Spinal cord (tissue), 10 donors: ENCODE measurements around the gene HSH2D. TPM values are rescaled to one million over a fixed set of nuclear protein-coding genes. Genes with fewer than 3 reads are reported as not detected.

Experiments
- DNase-seq, 6 donors: peaks; one replicate each; pipeline versions ENCODE4 v3.0.0 to v3.0.0-alpha.2; 2013 to 2015; ENCODE audit warnings: low spot score in 6 of 6, low read depth in 4 of 6
- H3K27ac ChIP-seq: one replicate; pipeline ENCODE4 v1.5.1; 2013; ENCODE audit warnings: low read depth, low read length, control low read depth
- H3K27me3 ChIP-seq: one replicate; pipeline ENCODE4 v1.6.1; 2013; ENCODE audit warnings: low read length; ENCODE audit not compliant: control insufficient read depth, insufficient read depth
- H3K36me3 ChIP-seq: one replicate; pipeline ENCODE4 v1.6.1; 2013; ENCODE audit warnings: low read length; ENCODE audit not compliant: control insufficient read depth, insufficient read depth
- H3K4me1 ChIP-seq: one replicate; pipeline ENCODE4 v1.6.1; 2013; ENCODE audit warnings: low read length; ENCODE audit not compliant: control insufficient read depth, insufficient read depth
- H3K4me3 ChIP-seq: one replicate; pipeline ENCODE4 v1.5.1; 2013; ENCODE audit warnings: low read depth, low read length, control low read depth
- H3K9me3 ChIP-seq: one replicate; pipeline ENCODE4 v1.6.1; 2013; ENCODE audit warnings: low read length; ENCODE audit not compliant: control insufficient read depth, insufficient read depth
- WGBS: methylation state at CpG from one replicate; pipeline ENCODE4 v1.1.5; 2013; ENCODE audit warnings: missing lambda C conversion rate; ENCODE audit not compliant: insufficient coverage; 5-methylcytosine and 5-hydroxymethylcytosine counted together
- polyA plus RNA-seq, 2 donors: library from polyadenylated mRNA; unstranded; fragments of 120-200 nt; gene quantifications; one replicate each; pipeline ENCODE4 v1.2.1, GENCODE V29; 2013; ENCODE audit not compliant: insufficient read length in 2 of 2
- total RNA-seq, 2 donors: library from RNA; depleted of rRNA in 1 of 2; stranded (reverse); fragments of 120-200 nt in 1 of 2; fragments of >200 nt in 1 of 2; gene quantifications; one replicate each; pipeline versions ENCODE4 v1.2.3 to v1.2.4, GENCODE V29; 2013 to 2014
- donor health status: healthy.

The HSH2D gene
- total and polyA plus RNA-seq, 4 donors: 0.11 to 0.79 (median 0.34) TPM

GRCh38 chr19:16106121-16106520, 37.4 kb upstream of the HSH2D start:
- Histone ChIP-seq H3K27ac (no peak overlapping the region), H3K4me1 (peaks cover 8% of the 10 kb centered on the region), H3K27me3 (no peaks in the 10 kb centered on the region), H3K4me3 (no peak overlapping the region), H3K36me3 (peaks cover 14% of the 10 kb centered on the region), H3K9me3 (no peaks in the 10 kb centered on the region)
- DNase-seq: no peak
- 15% methylated on average over 2 of the region's 3 CpGs for WGBS

GRCh38 chr19:16111160-16111908, 32.2 kb upstream of the HSH2D start, which contains the start of gene RAB8A:
Gene RAB8A (plus strand): TSS chr19:16111889. CDS start chr19:16111902, 13 bp downstream.
- under 1% methylated on average over 81 of the region's 81 CpGs for WGBS
- Histone ChIP-seq H3K27me3 (no peaks in the 10 kb centered on the region), H3K36me3 (peaks cover 3% of the 10 kb centered on the region), H3K4me3 (peak within 1 kb of the TSS; percentile 100), H3K9me3 (no peaks in the 10 kb centered on the region), H3K4me1 (peaks cover 52% of the 10 kb centered on the region), H3K27ac (peak within 1 kb of the TSS; percentile 96)
- peak; percentile 96 to 100 (median 98) for DNase-seq

- DNase-seq: no peak
- H3K9me3 ChIP-seq: no peaks in the 10 kb centered on the region
- peaks cover 52% of the 10 kb centered on the region for H3K4me1 ChIP-seq
- H3K36me3 ChIP-seq: peaks cover 5% of the 10 kb centered on the region
- H3K27ac ChIP-seq: peak overlapping the region; percentile 96
- peak overlapping the region; percentile 100 for H3K4me3 ChIP-seq
- WGBS: 3% methylated on average over 33 of the region's 37 CpGs
- H3K27me3 ChIP-seq: no peaks in the 10 kb centered on the region
Observed at GRCh38 chr19:16111909-16112752, 31.4 kb upstream of the HSH2D start.

- peak overlapping the region; percentile 100 for H3K4me3 ChIP-seq
- no peaks in the 10 kb centered on the region for H3K9me3 ChIP-seq
- 60% methylated on average over 1 of the region's 2 CpGs for WGBS
- H3K27me3 ChIP-seq: no peaks in the 10 kb centered on the region
- H3K27ac ChIP-seq: peak overlapping the region; percentile 96
- no peak for DNase-seq
- H3K36me3 ChIP-seq: peaks cover 11% of the 10 kb centered on the region
- H3K4me1 ChIP-seq: peaks cover 52% of the 10 kb centered on the region
Observed at GRCh38 chr19:16112778-16113177, 30.7 kb upstream of the HSH2D start.

GRCh38 chr19:16113727-16114126, 29.8 kb upstream of the HSH2D start:
- H3K36me3 ChIP-seq: peaks cover 20% of the 10 kb centered on the region
- H3K27me3 ChIP-seq: no peaks in the 10 kb centered on the region
- peak in 1 of 6 donors; percentile 34 for DNase-seq
- no peak overlapping the region for H3K4me3 ChIP-seq
- peaks cover 52% of the 10 kb centered on the region for H3K4me1 ChIP-seq
- 50% methylated on average over 1 of the region's 3 CpGs for WGBS
- H3K9me3 ChIP-seq: no peaks in the 10 kb centered on the region
- H3K27ac ChIP-seq: peak overlapping the region; percentile 33

GRCh38 chr19:16115301-16116039, 28.0 kb upstream of the HSH2D start:
- 38% methylated on average over 7 of the region's 9 CpGs for WGBS
- peak overlapping the region; percentile 26 for H3K27ac ChIP-seq

GRCh38 chr19:16116067-16116466, 27.4 kb upstream of the HSH2D start:
- DNase-seq: no peak
- Histone ChIP-seq H3K4me3 (no peak overlapping the region), H3K4me1 (peaks cover 45% of the 10 kb centered on the region), H3K9me3 (no peaks in the 10 kb centered on the region), H3K27me3 (no peaks in the 10 kb centered on the region), H3K36me3 (peaks cover 44% of the 10 kb centered on the region), H3K27ac (peak overlapping the region; percentile 26)
- 97% methylated on average over 2 of the region's 4 CpGs for WGBS

More at GRCh38 chr19:16115301-16116039, 28.0 kb upstream of the HSH2D start:
- peak; percentile 28 to 88 (median 60) for DNase-seq
- Histone ChIP-seq H3K9me3 (no peaks in the 10 kb centered on the region), H3K36me3 (peaks cover 38% of the 10 kb centered on the region), H3K4me3 (no peak overlapping the region), H3K4me1 (peaks cover 51% of the 10 kb centered on the region), H3K27me3 (no peaks in the 10 kb centered on the region)

GRCh38 chr19:16117594-16118033, 25.9 kb upstream of the HSH2D start:
- H3K4me1 ChIP-seq: peaks cover 35% of the 10 kb centered on the region
- no peak for DNase-seq
- no peaks in the 10 kb centered on the region for H3K9me3 ChIP-seq
- no peak overlapping the region for H3K4me3 ChIP-seq
- H3K27me3 ChIP-seq: no peaks in the 10 kb centered on the region
- no peak overlapping the region for H3K27ac ChIP-seq
- 85% methylated on average over 11 of the region's 11 CpGs for WGBS
- H3K36me3 ChIP-seq: peaks cover 58% of the 10 kb centered on the region

GRCh38 chr19:16118489-16119033, 24.9 kb upstream of the HSH2D start:
- no peaks in the 10 kb centered on the region for H3K9me3 ChIP-seq
- no peak overlapping the region for H3K4me3 ChIP-seq
- 89% methylated on average over 10 of the region's 12 CpGs for WGBS
- H3K27me3 ChIP-seq: no peaks in the 10 kb centered on the region
- DNase-seq: no peak
- H3K27ac ChIP-seq: no peak overlapping the region
- peaks cover 68% of the 10 kb centered on the region for H3K36me3 ChIP-seq
- H3K4me1 ChIP-seq: peaks cover 27% of the 10 kb centered on the region
